G401 (cell line): ENCODE measurements around the gene SHKBP1. TPM values are rescaled to one million over a fixed set of nuclear protein-coding genes. Genes with fewer than 3 reads are reported as not detected.
"Not testable (repeated sequence)": the region's sequence is repeated elsewhere in the genome, so short reads cannot be mapped to it uniquely, and the experiment has no call there.

Experiments
- DNase-seq: peaks from one replicate; pipeline ENCODE4 v3.0.0-alpha.2; 2015; ENCODE audit warnings: low spot score
- in situ Hi-C: cut with HindIII; loops from 2 replicates; pipeline ENCODE4 v1.10.0; 2016; ENCODE audit warnings: low sequenced_read_pairs, mixed read lengths
- total RNA-seq: library from RNA; depleted of rRNA; stranded (reverse); fragments of >200 nt; shearing (Covaris generic); gene quantifications from 2 replicates; pipeline ENCODE4 v1.2.3, GENCODE V29; 2014

The SHKBP1 gene
- total RNA-seq, 1 experiment from 2014 or later = 115 TPM

DNA sequence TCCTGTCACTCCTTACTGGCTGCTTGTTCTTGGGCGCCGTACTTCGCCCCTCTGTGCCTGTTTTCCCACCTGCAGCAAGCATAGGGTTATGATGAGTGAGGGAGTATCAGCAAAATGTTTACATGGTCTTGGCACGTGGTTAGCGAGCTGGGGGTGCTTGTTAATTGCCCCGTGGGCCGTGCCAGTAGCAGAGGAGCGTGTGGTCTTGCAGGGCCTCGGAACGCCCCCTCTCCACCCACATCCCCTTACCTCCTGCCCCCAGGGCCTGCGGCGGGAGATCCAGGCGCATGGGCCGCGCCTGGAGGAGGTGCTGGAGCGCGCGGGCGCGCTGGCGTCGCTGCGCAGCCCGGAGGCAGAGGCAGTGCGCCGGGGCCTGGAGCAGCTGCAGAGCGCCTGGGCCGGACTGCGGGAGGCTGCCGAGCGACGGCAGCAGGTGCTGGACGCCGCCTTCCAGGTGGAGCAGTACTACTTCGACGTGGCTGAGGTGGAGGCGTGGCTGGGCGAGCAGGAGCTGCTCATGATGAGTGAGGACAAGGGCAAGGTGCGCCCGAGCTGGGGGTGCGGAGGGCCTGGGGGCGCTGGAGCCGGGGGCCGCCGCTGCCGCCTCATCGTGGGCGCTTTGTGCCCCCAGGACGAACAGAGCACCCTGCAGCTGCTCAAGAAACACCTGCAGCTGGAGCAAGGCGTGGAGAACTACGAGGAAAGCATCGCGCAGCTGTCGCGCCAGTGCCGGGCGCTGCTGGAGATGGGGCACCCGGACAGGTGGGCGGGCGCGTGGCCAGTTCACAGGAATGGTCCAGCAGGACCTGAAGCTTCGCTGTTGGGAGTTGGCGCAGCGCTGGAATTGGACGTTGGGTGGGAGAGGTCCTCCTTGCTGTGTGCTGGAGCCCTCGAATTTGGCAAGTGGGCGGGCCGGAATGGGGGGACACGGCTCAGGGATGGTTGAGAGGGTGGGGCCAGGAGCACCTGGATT, 22.5 kb upstream of the SHKBP1 start:
- DNase-seq = no peak

DNA sequence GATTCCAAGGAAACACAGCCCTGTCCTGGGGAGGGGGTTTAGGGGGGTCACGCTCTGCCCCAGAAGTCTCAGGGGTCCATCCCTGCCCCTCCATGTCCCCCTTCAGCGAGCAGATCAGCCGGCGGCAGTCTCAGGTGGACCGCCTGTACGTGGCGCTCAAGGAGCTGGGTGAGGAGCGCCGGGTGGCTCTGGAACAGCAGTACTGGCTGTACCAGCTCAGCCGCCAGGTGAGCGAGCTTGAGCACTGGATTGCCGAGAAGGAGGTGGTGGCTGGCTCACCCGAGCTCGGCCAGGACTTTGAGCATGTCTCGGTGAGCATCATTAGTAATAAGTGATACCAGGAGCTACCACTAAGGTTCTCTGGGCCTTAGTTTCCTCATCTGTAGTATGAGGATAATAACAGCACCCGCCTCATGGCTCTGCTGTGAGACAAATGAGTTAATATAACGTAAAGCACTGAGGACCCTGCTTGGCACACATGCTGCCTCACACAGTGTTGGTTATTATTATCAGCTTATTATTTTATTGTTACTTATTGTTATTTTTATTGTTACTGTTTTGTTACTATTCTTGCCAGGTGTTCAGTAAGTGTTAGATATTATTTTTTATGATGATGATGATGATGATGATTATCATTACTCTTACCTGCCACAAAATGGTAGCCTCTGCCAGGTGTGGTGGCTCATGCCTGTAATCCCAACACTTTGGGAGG, 20.5 kb upstream of the SHKBP1 start:
- in situ Hi-C loops = no loop called here
- no peak for DNase-seq

More for the DNA sequence above, 22.5 kb upstream of the SHKBP1 start:
- in situ Hi-C loops = no loop called here

DNA sequence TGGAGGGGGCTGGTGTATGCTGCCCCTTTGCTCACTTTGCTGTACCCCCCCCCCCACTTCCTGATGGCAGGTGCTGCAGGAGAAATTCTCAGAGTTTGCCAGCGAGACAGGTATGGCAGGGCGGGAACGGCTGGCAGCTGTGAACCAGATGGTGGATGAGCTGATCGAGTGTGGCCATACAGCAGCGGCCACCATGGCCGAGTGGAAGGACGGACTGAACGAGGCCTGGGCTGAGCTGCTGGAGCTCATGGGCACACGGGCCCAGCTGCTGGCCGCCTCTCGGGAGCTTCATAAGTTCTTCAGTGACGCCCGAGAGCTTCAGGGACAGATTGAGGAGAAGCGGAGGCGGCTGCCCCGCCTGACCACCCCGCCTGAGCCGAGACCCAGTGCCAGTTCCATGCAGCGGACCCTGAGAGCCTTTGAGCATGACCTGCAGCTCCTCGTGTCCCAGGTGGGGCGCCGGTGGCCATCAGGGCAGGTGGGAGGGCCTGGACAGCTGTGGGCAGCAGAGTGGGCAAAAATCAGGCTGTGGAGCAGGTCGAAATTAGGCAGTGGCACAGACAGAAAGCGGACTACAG, 19.6 kb upstream of the SHKBP1 start:
- no peak for DNase-seq
- in situ Hi-C loops = no loop called here

DNA sequence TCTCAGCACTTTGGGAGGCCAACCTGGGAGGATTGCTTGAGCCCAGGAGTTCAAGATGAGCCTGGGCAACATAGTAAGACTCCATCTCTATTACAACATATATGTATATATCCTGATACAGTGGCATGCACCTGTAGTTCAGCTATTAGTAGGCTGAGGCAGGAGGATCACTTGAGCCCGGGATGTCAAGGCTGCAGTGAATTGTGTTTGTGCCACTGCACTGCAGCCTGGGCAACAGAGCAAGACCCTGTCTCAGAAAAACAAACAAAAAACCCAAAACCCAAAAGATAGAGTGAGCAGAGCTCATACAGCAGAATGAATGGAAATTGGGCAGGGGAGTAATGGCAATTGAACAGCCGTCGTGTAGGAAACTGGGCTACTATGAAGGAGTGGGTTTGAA, 17.3 kb upstream of the SHKBP1 start:
- in situ Hi-C loops = no loop called here
- DNase-seq = no peak

DNA sequence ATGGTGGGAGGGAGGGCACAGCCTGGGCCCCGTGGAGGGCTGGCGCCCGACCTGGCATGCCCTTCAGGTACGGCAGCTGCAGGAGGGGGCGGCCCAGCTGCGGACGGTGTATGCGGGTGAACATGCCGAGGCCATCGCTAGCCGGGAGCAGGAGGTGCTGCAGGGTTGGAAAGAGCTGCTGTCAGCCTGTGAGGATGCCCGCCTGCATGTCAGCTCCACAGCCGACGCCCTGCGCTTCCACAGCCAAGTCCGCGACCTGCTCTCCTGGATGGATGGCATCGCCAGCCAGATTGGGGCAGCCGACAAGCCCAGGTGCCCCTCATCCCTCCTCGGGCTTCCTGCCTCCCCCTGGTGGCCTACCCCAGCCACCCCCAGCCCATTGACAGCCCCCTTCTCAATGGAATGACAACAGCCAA, 16.6 kb upstream of the SHKBP1 start:
- in situ Hi-C loops = no loop called here
- peak; percentile 63 for DNase-seq

DNA sequence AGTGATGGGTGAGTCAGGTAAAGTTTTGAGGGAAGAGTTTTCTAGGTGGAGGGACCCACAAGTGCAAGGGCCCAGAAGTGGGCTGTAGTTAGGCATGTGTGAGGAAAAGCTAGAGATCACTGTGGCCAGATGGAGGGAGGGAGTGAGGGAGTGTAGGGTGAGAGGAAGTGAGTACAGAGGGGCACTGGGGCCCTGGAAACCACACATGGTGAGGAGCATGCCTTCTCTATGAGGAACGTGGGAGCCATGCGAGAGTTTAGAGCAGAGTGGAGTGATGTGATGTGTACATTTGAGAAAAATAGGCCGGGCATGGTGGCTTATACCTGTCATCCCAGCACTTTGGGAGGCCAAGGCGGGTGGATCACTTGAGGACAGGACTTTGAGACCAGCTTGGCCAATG, 14.7 kb upstream of the SHKBP1 start:
- DNase-seq = no peak
- in situ Hi-C loops = no loop called here

DNA sequence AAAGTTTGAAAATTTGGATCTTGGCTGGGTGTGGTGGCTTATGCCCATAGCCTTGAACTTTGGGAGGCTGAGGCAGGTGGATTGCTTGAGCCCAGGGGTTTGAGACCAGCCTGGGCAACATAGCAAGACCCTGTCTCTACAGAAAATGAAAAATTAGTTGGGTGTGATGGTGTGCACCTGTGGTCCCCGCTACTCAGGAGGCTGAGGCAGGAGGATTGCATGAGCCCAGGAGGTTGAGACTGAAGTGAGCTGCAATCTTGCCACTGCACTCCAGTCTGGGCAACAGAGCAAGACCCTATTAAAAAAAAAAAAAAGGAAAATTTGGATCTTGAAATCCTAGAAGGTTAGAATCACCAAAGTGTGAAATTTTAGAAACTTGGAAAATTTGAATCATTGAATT, 12.1 kb upstream of the SHKBP1 start:
- DNase-seq, in situ Hi-C loops: not testable (repeated sequence)

DNA sequence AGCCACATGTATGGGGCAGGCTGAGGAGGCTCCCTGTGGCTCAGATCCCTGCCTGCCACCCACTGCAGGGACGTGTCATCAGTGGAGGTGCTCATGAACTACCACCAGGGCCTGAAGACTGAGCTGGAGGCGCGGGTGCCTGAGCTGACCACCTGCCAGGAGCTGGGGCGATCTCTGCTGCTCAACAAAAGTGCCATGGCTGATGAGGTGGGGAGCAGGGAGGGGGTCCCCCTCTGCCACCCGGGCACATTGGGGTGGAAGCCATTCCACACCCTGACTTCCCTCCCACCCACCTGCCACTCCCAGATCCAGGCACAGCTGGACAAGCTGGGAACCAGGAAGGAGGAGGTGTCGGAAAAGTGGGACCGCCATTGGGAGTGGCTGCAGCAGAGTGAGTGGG, 11.3 kb upstream of the SHKBP1 start:
- DNase-seq = no peak
- in situ Hi-C loops = no loop called here

DNA sequence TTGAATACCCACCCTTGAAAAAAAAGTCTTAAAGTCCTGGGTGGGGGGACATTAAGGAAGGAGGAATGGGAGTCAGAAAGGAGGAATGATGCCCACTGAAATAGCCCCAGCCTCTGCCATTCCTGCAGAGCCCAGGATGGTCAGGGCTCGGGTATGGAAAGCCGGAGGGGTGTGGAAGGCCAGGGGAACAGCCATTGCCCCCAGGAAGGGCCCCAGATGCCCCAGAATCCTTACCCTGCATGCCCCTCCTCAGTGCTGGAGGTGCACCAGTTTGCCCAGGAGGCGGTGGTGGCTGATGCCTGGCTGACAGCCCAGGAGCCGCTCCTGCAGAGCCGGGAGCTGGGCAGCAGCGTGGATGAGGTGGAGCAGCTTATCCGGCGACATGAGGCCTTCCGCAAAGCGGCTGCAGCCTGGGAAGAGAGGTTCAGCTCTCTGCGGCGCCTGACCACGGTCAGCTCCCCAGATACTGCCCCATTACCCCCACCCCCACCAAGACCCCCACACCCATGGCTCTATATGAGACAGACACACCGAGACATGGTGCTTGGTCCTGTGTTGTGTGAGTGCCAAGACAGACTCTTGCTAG, 10.7 kb upstream of the SHKBP1 start:
- in situ Hi-C loops = no loop called here
- DNase-seq = peak; percentile 87

DNA sequence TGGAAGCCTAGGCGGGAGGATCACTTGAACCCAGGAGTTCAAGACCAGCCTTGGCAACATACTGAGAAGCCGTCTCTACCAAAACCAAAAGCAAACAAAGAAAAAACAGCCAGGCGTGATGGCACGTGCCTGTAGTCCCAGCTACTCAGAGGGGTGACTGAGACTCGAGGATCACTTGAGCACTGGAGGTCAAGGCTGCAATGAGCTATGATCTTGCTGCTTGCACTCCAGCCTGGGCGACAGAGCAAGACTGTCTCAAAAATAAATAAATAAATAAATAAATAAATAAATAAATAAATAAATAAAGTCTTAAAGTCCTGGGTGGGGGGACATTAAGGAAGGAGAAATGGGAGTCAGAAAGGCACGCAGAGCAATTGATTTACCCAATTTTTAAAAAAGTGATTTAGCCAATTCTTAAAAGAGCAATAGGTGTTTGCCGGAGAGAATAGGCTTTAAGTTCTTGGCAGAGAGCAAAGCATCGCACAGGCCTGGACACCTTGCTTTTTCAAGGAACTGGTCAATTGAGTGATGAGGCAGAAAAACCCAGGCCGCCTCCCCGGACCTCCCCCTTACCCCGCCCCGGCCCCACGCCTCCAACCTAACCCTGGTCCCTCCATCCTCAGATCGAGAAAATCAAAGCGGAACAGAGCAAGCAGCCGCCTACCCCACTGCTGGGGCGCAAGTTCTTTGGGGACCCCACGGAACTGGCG, 9.5 kb upstream of the SHKBP1 start:
- no peak for DNase-seq
- in situ Hi-C loops = no loop called here

DNA sequence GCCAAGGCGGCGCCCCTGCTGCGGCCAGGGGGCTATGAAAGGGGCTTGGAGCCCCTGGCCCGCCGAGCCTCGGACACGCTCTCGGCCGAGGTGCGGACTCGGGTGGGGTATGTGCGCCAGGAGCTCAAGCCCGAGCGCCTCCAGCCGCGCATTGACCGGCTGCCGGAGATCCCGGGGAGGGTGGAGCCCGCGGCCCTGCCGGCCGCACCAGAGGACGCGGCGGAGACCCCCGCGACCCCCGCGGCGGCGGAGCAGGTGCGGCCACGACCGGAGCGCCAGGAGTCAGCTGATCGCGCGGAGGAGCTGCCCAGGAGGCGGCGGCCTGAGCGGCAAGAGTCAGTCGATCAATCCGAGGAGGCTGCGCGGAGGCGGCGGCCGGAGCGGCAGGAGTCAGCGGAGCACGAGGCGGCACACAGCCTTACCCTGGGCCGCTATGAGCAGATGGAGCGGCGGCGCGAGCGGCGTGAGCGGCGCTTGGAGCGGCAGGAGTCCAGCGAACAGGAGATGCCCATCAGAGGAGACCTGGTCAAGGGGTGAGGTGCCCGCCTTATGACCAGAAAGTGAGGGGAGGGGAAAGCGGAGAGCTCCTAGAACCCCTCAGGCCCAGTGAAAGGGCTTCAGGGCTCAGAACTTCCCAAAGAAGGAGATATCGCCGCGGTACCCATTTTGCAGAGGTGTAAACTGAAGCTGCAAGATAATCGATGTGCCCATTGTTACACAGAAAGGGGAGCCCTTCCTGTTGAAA, 8.8 kb upstream of the SHKBP1 start:
- in situ Hi-C loops = no loop called here
- no peak for DNase-seq

DNA sequence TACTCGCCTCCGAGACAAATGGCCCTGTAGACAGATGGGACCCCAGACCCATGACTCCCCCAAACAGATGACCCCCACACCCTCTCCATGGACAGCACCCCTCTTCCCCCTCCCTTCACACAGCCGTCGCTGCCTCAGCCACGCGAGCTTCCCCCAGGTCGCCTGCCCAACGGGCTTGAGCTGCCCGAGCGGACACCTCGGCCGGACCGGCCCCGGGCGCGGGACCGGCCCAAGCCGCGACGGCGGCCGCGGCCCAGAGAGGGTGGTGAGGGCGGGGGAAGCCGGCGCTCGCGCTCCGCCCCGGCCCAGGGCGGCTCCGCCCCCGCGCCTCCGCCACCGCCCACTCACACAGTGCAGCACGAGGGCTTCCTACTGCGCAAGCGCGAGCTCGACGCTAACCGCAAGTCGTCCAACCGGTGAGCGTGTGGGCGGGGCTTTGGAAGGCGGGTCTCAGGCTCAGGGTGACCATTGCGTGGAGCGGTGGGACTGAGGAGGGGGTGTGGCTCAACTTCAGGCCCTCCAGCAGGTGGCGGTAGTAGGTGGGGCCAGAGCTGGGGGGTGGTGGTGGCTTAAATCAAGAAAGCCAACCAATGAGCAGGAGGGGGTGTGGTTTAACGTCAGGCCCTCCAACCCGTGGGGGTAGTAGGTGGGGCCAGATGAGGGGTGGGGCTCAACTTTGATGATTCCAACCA, 6.2 kb upstream of the SHKBP1 start:
- DNase-seq = peak; percentile 92
- in situ Hi-C loops = no loop called here

DNA sequence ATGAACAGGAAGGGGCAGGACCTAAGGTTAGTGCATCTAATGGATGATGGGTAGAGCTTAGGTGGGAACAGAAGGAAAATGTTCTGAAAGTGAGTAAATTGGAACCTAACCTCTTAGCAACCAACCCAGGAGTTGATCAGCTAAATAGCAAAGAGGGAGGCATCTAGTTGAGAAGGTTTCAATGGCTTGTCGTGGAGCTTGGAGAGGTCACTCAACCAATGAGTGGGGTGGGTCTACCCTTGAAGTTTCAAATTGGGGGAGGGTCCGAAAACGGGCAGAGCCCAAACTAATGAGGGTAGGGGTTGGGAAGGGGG, 5.7 kb upstream of the SHKBP1 start:
- in situ Hi-C loops = no loop called here
- no peak for DNase-seq

DNA sequence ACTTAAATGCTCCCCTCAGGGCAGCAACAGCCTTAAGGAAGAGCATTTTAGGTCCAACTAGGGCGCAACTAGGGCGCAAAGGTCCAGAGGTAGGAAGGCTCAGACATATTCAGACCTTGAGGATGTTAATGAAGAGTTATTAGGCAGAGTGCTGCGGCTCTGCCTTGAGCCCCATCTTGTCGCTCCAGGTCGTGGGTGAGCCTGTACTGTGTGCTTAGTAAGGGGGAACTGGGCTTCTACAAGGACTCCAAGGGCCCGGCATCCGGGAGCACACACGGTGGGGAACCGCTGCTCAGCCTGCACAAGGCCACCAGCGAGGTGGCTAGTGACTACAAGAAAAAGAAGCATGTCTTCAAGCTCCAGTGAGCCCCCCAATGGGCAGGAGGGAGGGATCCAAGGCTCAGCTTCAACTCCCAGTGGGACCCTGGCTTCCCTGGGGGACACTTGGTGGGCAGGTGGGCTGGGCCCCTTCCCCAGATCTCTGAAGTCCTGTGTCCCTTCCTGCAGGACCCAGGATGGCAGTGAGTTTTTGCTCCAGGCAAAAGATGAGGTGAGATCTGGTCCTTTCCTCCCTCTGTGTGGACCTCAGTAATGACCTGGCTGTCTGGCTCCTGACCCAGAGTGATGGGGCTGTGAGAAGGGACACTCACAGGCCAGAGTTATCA, 4.7 kb upstream of the SHKBP1 start:
- in situ Hi-C loops = no loop called here
- no peak for DNase-seq

DNA sequence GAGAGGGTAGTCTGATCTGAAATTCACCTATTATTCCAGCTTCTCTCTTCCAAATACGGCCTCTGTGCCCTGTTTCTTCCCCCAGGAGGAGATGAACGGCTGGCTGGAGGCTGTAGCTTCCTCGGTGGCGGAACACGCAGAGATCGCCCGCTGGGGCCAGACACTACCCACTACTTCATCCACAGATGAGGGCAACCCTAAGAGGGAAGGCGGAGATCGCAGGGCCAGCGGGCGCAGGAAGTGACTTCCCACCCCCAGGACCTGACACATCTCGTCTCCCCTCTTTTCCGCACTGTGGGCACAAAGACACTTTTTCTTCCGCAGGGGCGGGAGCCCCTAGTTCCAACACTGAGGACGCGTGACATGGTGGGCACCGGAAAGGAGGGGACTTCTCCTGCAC, 1.3 kb upstream of the SHKBP1 start:
- DNase-seq = no peak
- in situ Hi-C loops = no loop called here

DNA sequence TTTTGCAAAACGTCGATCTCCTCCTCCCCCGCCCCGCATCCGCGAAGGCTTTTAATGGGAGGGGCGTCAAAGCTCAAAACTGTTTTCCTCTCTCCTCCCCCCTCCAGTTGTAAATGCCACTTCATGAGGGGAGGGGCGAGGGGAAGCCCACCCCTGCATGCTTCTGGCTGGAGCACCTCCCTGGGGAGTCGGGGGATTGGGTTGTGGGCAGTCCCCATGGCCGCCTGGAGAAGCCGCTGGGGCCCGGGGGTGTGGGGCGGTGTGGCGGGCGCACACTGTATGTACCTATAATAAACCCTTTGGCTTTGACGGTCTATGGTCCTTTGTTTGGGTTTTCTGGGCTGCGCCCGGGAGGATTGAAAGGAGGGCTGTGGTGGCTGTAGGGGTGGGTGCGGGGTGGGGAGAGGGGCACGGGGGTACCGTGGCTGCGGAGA, 505 bp upstream of the SHKBP1 start:
- no peak for DNase-seq
- in situ Hi-C loops = no loop called here

DNA sequence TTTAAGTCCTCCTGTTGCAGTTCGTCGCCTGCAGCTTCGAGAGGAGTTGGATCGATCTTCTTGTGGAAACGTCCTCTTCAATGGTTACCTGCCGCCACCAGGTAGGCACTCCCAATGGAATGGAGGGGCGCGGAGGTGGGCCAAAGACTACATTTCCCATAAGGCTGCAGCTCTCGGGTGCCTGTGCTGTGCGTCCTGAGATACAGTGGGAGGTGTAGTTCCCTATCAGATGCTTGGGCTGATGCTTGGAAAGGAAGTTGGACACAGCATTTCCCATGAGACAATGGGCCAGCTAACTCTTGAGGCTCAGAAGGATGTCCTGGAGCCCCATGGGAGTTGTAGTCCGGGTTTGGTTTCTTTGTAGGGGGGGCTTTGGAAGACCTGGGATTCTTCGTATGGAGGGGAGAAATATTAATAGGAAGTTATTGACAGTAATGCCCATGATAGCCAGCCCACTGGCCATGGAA, 1.8 kb downstream of the SHKBP1 start:
- DNase-seq = peak; percentile 72
- in situ Hi-C loops = no loop called here
